ENCODE measurements around the gene LRRC32. TPM values are rescaled to one million over a fixed set of nuclear protein-coding genes. Genes with fewer than 3 reads are reported as not detected.

The LRRC32 gene
- total RNA-seq, 1 experiment from 2014 or later, result 0.15 TPM

DNA sequence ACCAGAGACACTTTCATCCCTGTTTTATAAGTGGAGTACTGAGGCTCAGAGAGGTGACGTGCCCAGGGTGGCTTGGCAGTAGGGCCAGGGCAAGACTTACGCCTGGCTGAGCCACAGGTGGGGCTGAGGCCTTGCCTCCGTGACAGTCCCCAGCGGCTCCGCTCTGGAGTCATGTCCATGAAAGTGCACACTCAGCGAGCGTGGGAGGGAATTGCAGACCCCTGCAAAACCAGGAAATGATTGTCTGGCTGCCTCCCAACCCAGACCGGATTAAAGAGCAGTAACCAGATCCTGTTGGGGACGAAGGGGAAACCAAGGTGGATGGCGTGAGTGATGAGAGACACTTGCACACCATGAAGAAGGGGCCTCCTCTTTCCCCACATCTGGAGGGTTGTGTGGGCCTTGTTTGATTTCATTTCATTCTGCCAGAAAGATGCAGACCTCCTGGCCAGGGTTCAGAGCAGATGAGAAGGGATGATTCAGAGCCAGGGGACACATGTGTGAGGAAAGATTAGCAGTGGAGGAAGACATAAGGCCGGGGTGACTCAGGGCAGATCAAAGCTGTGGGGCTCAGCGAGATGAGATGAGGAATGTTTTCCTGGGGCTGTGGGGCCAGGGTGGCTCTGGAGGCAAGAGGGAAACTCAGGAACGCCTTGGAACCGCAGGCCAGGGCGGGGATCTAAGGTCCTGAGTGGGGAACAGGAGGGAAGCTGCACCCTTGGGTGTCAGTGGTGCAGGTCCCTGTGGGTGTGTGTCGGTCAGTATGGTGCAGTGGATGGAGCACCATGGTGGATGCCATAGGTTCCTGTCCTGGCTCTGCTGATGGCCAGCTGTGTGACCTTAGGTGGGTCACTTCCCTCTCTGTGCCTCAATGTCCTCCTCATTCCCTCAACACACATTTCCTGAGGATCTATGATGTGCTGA, 29.9 kb upstream of the LRRC32 start:
- Histone ChIP-seq H3K27ac (ENCODE audit: low read length) (no peak overlapping the region), H3K4me1 (ENCODE audit: control insufficient read depth, insufficient read depth, low read length) (no peaks in the 10 kb centered on the region), H3K4me3 (ENCODE audit: low read depth in 2 of 2, low read length in 2 of 2) (no peak overlapping the region), H3K36me3 (ENCODE audit: control insufficient read depth, insufficient read depth, low read length) (no peaks in the 10 kb centered on the region), H3K27me3 (ENCODE audit: control insufficient read depth, insufficient read depth, low read length) (no peaks in the 10 kb centered on the region), H3K9me3 (ENCODE audit: control insufficient read depth, insufficient read depth, low read depth, low read length) (no peaks in the 10 kb centered on the region)
- CTCF ChIA-PET, result no interaction called here
- TF ChIP-seq, protein P1, sequence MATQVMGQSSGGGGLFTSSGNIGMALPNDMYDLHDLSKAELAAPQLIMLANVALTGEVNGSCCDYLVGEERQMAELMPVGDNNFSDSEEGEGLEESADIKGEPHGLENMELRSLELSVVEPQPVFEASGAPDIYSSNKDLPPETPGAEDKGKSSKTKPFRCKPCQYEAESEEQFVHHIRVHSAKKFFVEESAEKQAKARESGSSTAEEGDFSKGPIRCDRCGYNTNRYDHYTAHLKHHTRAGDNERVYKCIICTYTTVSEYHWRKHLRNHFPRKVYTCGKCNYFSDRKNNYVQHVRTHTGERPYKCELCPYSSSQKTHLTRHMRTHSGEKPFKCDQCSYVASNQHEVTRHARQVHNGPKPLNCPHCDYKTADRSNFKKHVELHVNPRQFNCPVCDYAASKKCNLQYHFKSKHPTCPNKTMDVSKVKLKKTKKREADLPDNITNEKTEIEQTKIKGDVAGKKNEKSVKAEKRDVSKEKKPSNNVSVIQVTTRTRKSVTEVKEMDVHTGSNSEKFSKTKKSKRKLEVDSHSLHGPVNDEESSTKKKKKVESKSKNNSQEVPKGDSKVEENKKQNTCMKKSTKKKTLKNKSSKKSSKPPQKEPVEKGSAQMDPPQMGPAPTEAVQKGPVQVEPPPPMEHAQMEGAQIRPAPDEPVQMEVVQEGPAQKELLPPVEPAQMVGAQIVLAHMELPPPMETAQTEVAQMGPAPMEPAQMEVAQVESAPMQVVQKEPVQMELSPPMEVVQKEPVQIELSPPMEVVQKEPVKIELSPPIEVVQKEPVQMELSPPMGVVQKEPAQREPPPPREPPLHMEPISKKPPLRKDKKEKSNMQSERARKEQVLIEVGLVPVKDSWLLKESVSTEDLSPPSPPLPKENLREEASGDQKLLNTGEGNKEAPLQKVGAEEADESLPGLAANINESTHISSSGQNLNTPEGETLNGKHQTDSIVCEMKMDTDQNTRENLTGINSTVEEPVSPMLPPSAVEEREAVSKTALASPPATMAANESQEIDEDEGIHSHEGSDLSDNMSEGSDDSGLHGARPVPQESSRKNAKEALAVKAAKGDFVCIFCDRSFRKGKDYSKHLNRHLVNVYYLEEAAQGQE (IDR thresholded peaks at IDR 0.05; ENCODE audit: insufficient read depth in 1 of 2, low read depth in 2 of 2, low read length in 1 of 2), result no peak
- no peak for TF ChIP-seq SIN3A (IDR thresholded peaks at IDR 0.05; ENCODE audit: borderline replicate concordance, insufficient read depth, low read depth, low read length)
- no peak for TF ChIP-seq POLR2AphosphoS5 (IDR thresholded peaks at IDR 0.05; ENCODE audit: low read depth, low read length)
- TF ChIP-seq TCF7L2 (IDR thresholded peaks at IDR 0.05; ENCODE audit: low read depth, low read length), result no peak
- TF ChIP-seq, protein P2, sequence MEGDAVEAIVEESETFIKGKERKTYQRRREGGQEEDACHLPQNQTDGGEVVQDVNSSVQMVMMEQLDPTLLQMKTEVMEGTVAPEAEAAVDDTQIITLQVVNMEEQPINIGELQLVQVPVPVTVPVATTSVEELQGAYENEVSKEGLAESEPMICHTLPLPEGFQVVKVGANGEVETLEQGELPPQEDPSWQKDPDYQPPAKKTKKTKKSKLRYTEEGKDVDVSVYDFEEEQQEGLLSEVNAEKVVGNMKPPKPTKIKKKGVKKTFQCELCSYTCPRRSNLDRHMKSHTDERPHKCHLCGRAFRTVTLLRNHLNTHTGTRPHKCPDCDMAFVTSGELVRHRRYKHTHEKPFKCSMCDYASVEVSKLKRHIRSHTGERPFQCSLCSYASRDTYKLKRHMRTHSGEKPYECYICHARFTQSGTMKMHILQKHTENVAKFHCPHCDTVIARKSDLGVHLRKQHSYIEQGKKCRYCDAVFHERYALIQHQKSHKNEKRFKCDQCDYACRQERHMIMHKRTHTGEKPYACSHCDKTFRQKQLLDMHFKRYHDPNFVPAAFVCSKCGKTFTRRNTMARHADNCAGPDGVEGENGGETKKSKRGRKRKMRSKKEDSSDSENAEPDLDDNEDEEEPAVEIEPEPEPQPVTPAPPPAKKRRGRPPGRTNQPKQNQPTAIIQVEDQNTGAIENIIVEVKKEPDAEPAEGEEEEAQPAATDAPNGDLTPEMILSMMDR (IDR thresholded peaks at IDR 0.05), result no peak
- ATAC-seq, result no peak
- in situ Hi-C loops (cut with HindIII; ENCODE audit: low pct_unique_long_range_greater_than_20kb, low sequenced_read_pairs), result no loop called here
- no TSS peak for BruUV-seq (replicated peaks)
- intact Hi-C loops (cut with micrococcal nuclease; ENCODE audit: unreplicated experiment), result no loop called here
- POLR2A ChIA-PET, result no interaction called here
- DNase-seq (ENCODE audit: low read depth, low spot score), result no peak

DNA sequence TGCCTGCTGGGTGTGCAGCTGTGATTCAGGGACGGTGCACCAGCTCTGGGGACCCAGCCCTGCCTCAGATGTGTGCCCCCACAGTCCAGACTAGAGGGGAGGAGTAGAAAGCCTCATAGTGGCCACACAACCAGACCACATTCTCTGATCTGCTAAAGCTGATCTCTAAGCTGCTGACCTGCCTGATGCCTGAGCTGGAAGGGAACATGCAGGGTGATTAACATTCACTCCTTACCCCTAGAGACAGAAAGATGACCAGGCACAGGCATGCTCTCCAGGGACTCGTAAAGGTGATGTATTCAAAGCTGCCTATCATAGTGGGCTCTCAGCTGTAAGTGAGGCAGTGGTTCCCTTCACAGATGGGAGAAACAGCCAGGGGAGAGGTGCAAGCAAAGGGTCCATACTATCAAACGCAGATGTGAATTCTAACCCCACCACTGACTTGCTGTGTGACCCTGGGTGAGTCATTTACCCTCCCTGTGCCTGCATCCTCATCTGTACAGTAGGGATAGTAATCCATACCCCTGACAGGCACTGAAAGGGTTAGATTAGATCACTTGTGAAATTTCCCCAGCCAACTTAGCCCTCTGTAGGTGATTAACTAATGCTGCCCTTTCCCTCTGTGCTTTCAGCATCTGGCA, 29.0 kb upstream of the LRRC32 start:
- in situ Hi-C loops (cut with HindIII; ENCODE audit: low pct_unique_long_range_greater_than_20kb, low sequenced_read_pairs), result no loop called here
- CTCF ChIA-PET, result no interaction called here
- Histone ChIP-seq H3K27me3 (ENCODE audit: control insufficient read depth, insufficient read depth, low read length) (no peaks in the 10 kb centered on the region), H3K9me3 (ENCODE audit: control insufficient read depth, insufficient read depth, low read depth, low read length) (no peaks in the 10 kb centered on the region), H3K27ac (ENCODE audit: low read length) (no peak overlapping the region), H3K4me1 (ENCODE audit: control insufficient read depth, insufficient read depth, low read length) (no peaks in the 10 kb centered on the region), H3K36me3 (ENCODE audit: control insufficient read depth, insufficient read depth, low read length) (no peaks in the 10 kb centered on the region), H3K4me3 (ENCODE audit: low read depth in 2 of 2, low read length in 2 of 2) (no peak overlapping the region)
- ATAC-seq (no peak), DNase-seq (ENCODE audit: low read depth, low spot score) (no peak)
- BruUV-seq (replicated peaks), result no TSS peak
- TF ChIP-seq TCF7L2 (IDR thresholded peaks at IDR 0.05; ENCODE audit: low read depth, low read length) (no peak), SIN3A (IDR thresholded peaks at IDR 0.05; ENCODE audit: borderline replicate concordance, insufficient read depth, low read depth, low read length) (no peak), POLR2AphosphoS5 (IDR thresholded peaks at IDR 0.05; ENCODE audit: low read depth, low read length) (no peak)
- TF ChIP-seq, protein P2 (IDR thresholded peaks at IDR 0.05), result no peak
- TF ChIP-seq, protein P1 (IDR thresholded peaks at IDR 0.05; ENCODE audit: insufficient read depth in 1 of 2, low read depth in 2 of 2, low read length in 1 of 2), result no peak
- intact Hi-C loops (cut with micrococcal nuclease; ENCODE audit: unreplicated experiment), result no loop called here
- POLR2A ChIA-PET, result interaction anchor here (0.6 kb wide), 1 partner anchor 676 kb away, joined by 3 read pairs; no protein-coding TSS in a partner anchor

All from Panc1 (cell line).